CD1c-positive myeloid dendritic cell (primary cell): ENCODE data around the gene CDIPT.

Source experiments
- DNase-seq: peaks from one replicate; pipeline ENCODE4 v3.0.0-alpha.2; 2016; ENCODE audit errors: extremely low spot score

Gene CDIPT

GRCh38 chr16:29810699-29811169 is 52.3 kb downstream of the CDIPT start:
- DNase-seq = no peak

DNA sequence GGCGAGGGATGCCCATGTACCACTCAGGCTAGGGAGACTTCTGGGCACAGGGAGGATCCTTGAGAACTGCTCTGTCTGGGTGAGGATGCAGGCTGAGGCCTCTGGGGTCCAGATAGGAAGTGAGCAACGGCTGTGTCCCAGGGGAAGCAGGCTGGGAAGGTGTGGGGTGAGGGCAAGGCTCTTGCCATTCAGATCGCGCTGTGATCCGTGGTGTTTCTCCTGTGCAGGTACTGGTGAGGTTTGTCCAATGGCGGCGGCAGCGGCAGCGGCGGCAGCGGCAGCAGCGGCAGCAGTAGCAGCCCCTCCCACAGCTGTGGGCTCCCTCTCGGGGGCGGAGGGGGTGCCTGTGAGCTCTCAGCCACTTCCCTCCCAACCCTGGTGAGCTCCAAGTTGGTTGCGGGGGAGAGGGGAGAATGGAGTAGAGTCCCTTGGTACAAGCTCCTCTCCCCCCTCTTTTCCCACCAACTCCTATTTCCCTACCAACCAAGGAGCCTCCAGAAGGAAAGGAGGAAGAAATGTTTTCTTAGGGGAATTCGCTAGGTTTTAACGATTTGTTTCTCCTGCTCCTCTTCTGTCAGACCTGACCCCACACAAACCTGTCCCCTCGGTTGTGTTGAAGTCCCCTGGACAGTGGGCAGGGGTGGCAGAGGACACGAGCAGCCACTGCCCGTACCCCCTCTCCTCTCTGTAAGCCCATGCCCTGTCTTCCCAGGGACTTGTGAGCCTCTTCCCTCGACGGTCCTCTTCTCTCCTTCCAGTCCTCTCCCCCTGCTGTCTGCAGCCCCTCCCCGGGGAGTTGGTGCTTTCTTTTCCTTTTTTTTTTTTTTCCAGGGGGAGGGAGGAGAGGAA is 53.0 kb downstream of the CDIPT start:
- DNase-seq = peak; percentile 21

- no peak for DNase-seq
These were observed 53.8 kb downstream of the CDIPT start for GRCh38 chr16:29809031-29809747.
